Type B pancreatic cell (in vitro differentiated cells): Measurements from ENCODE around the gene SMTNL2. TPM values are rescaled to one million over a fixed set of nuclear protein-coding genes. Genes with fewer than 3 reads are reported as not detected.
A peak's percentile ranks its signal among the peaks of the same experiment; 100 is the strongest.

Experiments used
- DNase-seq: peaks from one replicate; pipeline ENCODE4 v3.0.0; 2021; ENCODE audit warnings: mixed read lengths; ENCODE audit not compliant: unreplicated experiment; ENCODE audit errors: extremely low spot score
- H3K27ac Mint-ChIP-seq: 2 replicates; pipeline ENCODE4 v1.8.0; 2021; ENCODE audit warnings: mild to moderate bottlenecking, mixed read lengths
- H3K27me3 Mint-ChIP-seq: 2 replicates; pipeline ENCODE4 v1.8.0; 2021; ENCODE audit warnings: mixed read lengths
- H3K36me3 Mint-ChIP-seq: 2 replicates; pipeline ENCODE4 v1.8.0; 2021; ENCODE audit warnings: mixed read lengths
- H3K4me1 Mint-ChIP-seq: one replicate; pipeline ENCODE4 v1.8.0; 2021; ENCODE audit warnings: mixed read lengths; ENCODE audit not compliant: unreplicated experiment
- H3K4me3 Mint-ChIP-seq: 2 replicates; pipeline ENCODE4 v1.8.0; 2021; ENCODE audit warnings: mild to moderate bottlenecking, mixed read lengths
- H3K9me3 Mint-ChIP-seq: 2 replicates; pipeline ENCODE4 v1.8.0; 2021; ENCODE audit warnings: mixed read lengths
- total RNA-seq: library from RNA; stranded (reverse); gene quantifications from 2 replicates; pipeline ENCODE4 v1.2.1, GENCODE V29; 2021; ENCODE audit warnings: low replicate concordance
- TF ChIP-seq, protein P1 (sequence below): fragments of 200-600 bp; sonication (generic); conservative IDR thresholded peaks from 2 replicates; pipeline ENCODE4 v1.5.0; 2021; ENCODE audit warnings: antibody characterized with exemption, mild to moderate bottlenecking

SMTNL2 gene
- total RNA-seq, 1 donor from 2014 or later = 25.5 TPM

DNA sequence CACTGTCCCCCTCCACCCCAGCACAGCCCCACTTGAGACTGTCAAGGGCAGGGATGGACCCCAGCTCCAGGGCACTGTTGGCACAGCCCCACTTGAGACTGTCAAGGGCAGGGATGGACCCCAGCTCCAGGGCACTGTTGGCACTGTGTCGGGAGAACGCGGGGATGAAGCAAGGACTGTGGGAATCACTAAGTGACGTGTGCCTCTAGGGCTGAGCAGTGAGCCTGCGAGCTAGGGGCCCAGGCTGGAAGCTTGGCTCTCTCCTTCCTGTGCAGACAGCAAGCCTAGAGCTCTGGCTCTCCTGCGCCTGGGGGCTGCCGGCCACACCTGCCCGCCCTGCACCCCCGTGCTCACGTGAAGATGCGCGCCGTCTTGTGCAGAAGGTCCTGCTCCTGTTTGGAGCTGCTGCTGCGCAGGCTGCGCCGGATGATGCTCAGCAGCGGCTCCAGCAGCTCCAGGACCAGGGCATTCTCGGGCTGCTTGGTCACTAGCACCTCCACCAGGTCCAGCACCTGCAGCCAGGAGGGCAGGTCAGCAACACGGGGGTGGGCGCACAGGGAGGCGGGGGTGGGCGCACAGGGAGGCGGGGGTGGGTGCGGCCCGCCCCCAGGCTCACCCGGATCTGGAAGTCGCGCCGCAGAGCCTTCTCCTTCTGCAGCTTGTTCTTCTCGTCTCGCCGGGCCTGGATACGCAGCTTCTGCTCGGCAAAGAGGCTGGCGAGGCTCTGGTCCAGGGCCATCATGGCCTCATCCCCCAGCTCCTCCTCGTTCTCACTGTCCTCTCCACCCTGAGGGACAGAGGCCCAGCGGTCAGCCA lies 40.0 kb upstream of the SMTNL2 start:
- peak overlapping the region; percentile 43 for H3K27ac Mint-ChIP-seq
- TF ChIP-seq, protein P1, sequence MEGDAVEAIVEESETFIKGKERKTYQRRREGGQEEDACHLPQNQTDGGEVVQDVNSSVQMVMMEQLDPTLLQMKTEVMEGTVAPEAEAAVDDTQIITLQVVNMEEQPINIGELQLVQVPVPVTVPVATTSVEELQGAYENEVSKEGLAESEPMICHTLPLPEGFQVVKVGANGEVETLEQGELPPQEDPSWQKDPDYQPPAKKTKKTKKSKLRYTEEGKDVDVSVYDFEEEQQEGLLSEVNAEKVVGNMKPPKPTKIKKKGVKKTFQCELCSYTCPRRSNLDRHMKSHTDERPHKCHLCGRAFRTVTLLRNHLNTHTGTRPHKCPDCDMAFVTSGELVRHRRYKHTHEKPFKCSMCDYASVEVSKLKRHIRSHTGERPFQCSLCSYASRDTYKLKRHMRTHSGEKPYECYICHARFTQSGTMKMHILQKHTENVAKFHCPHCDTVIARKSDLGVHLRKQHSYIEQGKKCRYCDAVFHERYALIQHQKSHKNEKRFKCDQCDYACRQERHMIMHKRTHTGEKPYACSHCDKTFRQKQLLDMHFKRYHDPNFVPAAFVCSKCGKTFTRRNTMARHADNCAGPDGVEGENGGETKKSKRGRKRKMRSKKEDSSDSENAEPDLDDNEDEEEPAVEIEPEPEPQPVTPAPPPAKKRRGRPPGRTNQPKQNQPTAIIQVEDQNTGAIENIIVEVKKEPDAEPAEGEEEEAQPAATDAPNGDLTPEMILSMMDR = no peak
- DNase-seq = no peak
- H3K4me3 Mint-ChIP-seq = no peak overlapping the region
- H3K9me3 Mint-ChIP-seq = no peaks in the 10 kb centered on the region
- H3K36me3 Mint-ChIP-seq = peaks cover 3% of the 10 kb centered on the region
- no peaks in the 10 kb centered on the region for H3K27me3 Mint-ChIP-seq
- H3K4me1 Mint-ChIP-seq = no peaks in the 10 kb centered on the region

DNA sequence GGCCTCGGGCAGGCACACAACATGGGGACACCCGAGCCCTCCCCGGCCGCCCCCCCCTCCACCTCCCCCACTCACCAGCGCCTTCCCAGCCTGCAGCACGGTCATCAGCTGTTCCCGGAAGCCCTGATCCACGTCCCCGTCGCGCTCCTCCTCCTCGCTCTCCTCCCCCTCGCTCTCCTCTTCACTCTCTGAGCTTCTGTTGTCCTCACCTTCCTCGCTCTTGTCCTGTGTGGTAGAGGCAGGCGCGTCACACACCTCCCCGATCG lies 39.4 kb upstream of the SMTNL2 start:
- H3K4me1 Mint-ChIP-seq = no peaks in the 10 kb centered on the region
- DNase-seq = no peak

DNA sequence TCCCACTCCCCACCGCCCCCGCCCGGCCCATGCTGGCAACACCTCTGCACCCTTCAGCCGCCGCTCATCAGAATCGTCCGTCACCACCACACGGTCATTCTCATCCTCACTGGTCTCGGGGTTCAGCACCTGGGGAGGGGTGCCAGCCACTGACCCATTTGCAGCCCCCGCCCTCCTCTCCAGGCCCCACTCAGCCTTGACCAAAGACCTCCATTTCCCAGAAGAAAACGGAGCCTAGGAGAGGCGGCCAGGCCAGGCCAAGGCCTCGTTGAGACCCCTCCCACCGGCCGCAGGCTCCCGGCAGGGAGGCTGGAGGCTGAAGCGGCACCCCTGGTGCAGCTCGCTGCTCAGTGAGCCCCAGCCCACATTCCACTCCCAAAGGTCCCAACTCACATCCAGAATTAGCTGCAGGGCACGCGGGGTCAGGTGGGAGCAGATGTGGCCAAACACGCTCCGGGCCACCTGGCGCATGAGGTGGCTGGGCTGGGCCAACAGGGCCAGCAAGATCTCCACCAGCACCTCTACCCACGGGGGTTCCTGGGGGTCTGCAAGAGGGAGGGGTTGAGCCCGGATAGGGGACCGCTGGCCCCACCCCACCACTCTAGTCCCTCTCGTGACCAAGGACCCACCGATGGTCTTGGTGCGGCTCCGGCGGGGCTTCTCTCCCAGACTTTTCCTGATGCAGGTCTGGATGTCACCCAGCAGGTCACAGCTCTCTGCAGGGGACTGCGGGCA lies 38.9 kb upstream of the SMTNL2 start:
- H3K4me3 Mint-ChIP-seq = no peak overlapping the region
- H3K9me3 Mint-ChIP-seq = no peaks in the 10 kb centered on the region
- H3K27me3 Mint-ChIP-seq = no peaks in the 10 kb centered on the region
- H3K4me1 Mint-ChIP-seq = no peaks in the 10 kb centered on the region
- H3K27ac Mint-ChIP-seq = no peak overlapping the region
- TF ChIP-seq, protein P1 = no peak
- no peak for DNase-seq
- peaks cover 3% of the 10 kb centered on the region for H3K36me3 Mint-ChIP-seq

More for the DNA sequence above, 39.4 kb upstream of the SMTNL2 start:
- no peak overlapping the region for H3K27ac Mint-ChIP-seq
- TF ChIP-seq, protein P1 = no peak
- peaks cover 3% of the 10 kb centered on the region for H3K36me3 Mint-ChIP-seq
- no peaks in the 10 kb centered on the region for H3K9me3 Mint-ChIP-seq
- no peak overlapping the region for H3K4me3 Mint-ChIP-seq
- no peaks in the 10 kb centered on the region for H3K27me3 Mint-ChIP-seq

DNA sequence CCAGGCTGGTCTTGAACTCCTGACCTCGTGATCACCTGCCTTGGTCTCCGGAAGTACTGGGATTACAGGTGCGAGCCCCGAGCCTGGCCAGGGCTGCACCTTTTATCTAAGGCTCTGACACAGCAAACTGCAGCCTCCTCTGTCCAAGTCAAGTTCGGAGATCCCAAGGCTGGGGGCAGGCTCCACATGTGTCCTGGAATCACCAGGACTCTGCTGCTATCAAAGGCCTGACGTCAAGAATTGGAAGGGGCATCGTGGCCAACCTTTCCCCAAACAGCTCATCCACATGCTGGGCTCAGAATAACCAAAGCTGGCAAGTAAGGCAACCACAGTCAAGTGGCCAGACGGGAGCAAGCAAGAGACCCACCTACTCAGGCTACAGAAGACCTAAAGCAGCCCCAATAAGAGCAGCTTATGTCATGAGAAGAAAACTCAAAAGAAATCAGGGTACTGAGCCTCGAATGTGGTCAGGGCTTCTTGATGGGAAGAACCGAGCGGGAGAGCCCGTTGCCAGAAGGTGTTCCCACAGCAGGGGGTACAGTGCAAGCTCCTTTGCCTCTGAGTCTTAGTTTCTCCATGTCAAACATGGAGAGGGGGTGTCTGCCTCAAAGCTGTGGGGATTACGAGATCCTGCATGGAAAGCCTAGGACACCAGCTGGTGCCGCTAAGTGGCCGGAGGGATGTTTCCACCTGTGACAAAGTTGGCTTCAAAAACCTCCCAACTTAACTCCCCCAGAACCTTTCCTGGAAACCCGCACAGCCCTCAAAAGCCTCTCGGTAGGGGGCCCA lies 37.0 kb upstream of the SMTNL2 start:
- TF ChIP-seq, protein P1 = no peak
- H3K27ac Mint-ChIP-seq = no peak overlapping the region
- H3K4me1 Mint-ChIP-seq = no peaks in the 10 kb centered on the region
- H3K36me3 Mint-ChIP-seq = peaks cover 7% of the 10 kb centered on the region
- H3K9me3 Mint-ChIP-seq = no peaks in the 10 kb centered on the region
- no peaks in the 10 kb centered on the region for H3K27me3 Mint-ChIP-seq
- no peak overlapping the region for H3K4me3 Mint-ChIP-seq
- DNase-seq = no peak

DNA sequence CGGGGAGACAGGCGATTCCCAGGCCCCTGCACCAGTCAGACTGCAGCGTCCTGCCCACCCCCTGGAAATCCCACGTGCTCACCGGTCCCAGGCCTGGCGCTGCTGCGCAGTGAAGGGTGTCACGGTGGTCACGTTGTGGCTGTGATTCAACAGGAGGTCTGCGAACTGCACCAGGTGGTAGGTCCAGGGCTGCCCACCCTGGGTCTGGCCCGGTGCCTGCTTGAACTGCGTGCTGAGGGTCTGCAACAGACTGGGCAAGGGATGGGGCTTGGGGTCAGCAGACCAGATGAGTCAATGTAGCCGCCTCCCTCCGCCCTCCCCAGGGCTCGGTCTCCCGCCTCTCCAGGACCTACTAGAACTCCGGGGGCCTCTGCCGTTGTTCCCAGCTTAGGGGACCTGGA lies 36.3 kb upstream of the SMTNL2 start:
- Mint-ChIP-seq H3K9me3 (no peaks in the 10 kb centered on the region), H3K27me3 (no peaks in the 10 kb centered on the region), H3K36me3 (peaks cover 7% of the 10 kb centered on the region), H3K4me1 (no peaks in the 10 kb centered on the region), H3K4me3 (no peak overlapping the region), H3K27ac (no peak overlapping the region)
- no peak for DNase-seq
- TF ChIP-seq, protein P1 = no peak
